Panc1 (cell line): ENCODE measurements around the gene ASPRV1. TPM values are rescaled to one million over a fixed set of nuclear protein-coding genes. Genes with fewer than 3 reads are reported as not detected.

Experiments used
- ATAC-seq: fragments of 200-7000 bp; cut with Tn5 transposase; 2 replicates; pipeline ENCODE4 v1.9.1; 2020; ENCODE audit warnings: mild to moderate bottlenecking, moderate library complexity
- BruUV-seq: library from RNA; stranded (reverse); fragments of 400-500 nt; replicated peaks from 2 replicates; lab custom pipeline; 2021; lab: Mats Ljungman, UMichigan
- CTCF ChIA-PET: fragments of 300-600 bp; sonication (Branson Sonifier 250); formaldehyde crosslinking; loops from one replicate; lab custom pipeline; 2022; ENCODE audit warnings: antibody characterized with exemption; lab: Charles Lee
- POLR2A ChIA-PET: fragments of 300-600 bp; sonication (Branson Sonifier 250); formaldehyde crosslinking; loops from one replicate; lab custom pipeline; 2022; ENCODE audit warnings: antibody characterized with exemption; lab: Charles Lee
- DNase-seq: peaks from one replicate; pipeline ENCODE4 v3.0.0-alpha.2; 2010; ENCODE audit warnings: low read depth, low spot score
- H3K27ac ChIP-seq: 2 replicates; pipeline ENCODE4 v1.5.1; 2011; ENCODE audit warnings: mild to moderate bottlenecking, low read length, inconsistent platforms
- H3K27me3 ChIP-seq: fragments of 200-500 bp; sonication (Bioruptor generic); 2 replicates; pipeline ENCODE4 v1.6.0; 2014; ENCODE audit warnings: low read length, inconsistent platforms; ENCODE audit not compliant: control insufficient read depth, insufficient read depth
- H3K36me3 ChIP-seq: fragments of 200-500 bp; sonication (Bioruptor generic); 2 replicates; pipeline ENCODE4 v1.5.1; 2014; ENCODE audit warnings: inconsistent platforms, mild to moderate bottlenecking, low read length, moderate library complexity; ENCODE audit not compliant: control insufficient read depth, insufficient read depth
- H3K4me1 ChIP-seq: 2 replicates; pipeline ENCODE4 v1.5.1; 2011; ENCODE audit warnings: inconsistent platforms, mild to moderate bottlenecking, low read length, moderate library complexity; ENCODE audit not compliant: control insufficient read depth, insufficient read depth
- H3K4me3 ChIP-seq, 2 experiments: 2 replicates each; pipeline ENCODE4 v1.5.1; 2011 to 2012; ENCODE audit warnings: low read depth in 2 of 2, low read length in 2 of 2, mild to moderate bottlenecking in 2 of 2, inconsistent platforms in 1 of 2, moderate library complexity in 1 of 2
- H3K9me3 ChIP-seq: fragments of 200-500 bp; sonication (Bioruptor generic); 2 replicates; pipeline ENCODE4 v1.5.1; 2014; ENCODE audit warnings: low read depth, mild to moderate bottlenecking, inconsistent platforms, low read length, moderate library complexity; ENCODE audit not compliant: control insufficient read depth, insufficient read depth
- POLR2AphosphoS5 ChIP-seq: IDR thresholded peaks from 2 replicates; pipeline ENCODE4 v1.6.1; 2012; ENCODE audit warnings: mild to moderate bottlenecking, low read depth, low read length, moderate library complexity
- SIN3A ChIP-seq: IDR thresholded peaks from 2 replicates; pipeline ENCODE4 v1.6.1; 2012; ENCODE audit warnings: low read depth, mild to moderate bottlenecking, low read length, moderate library complexity, borderline replicate concordance; ENCODE audit not compliant: insufficient read depth
- TCF7L2 ChIP-seq: IDR thresholded peaks from 2 replicates; pipeline ENCODE4 v1.6.1; 2011; ENCODE audit warnings: mild to moderate bottlenecking, low read depth, low read length, inconsistent platforms
- in situ Hi-C: cut with HindIII; loops from 2 replicates; pipeline ENCODE4 v1.10.0; 2016; ENCODE audit warnings: low sequenced_read_pairs, low pct_unique_long_range_greater_than_20kb
- intact Hi-C: fragments of 100-400 bp; cut with micrococcal nuclease; formaldehyde crosslinking; loops from one replicate; pipeline ENCODE4 v1.10.0; 2022; ENCODE audit not compliant: unreplicated experiment
- total RNA-seq: library from RNA; stranded (reverse); gene quantifications from one replicate; pipeline ENCODE4 v1.2.1, GENCODE V29; 2021; ENCODE audit not compliant: unreplicated experiment
- TF ChIP-seq, protein P1 (sequence below), 2 experiments: IDR thresholded peaks; 2 replicates each; pipeline ENCODE4 v1.6.1; 2011 to 2012; ENCODE audit warnings: low read depth in 2 of 2, control low read depth in 1 of 2, low read length in 1 of 2, mild to moderate bottlenecking in 1 of 2, moderate library complexity in 1 of 2; ENCODE audit not compliant: insufficient read depth in 1 of 2
- TF ChIP-seq, protein P2 (sequence below): fragments of 450-650 bp; IDR thresholded peaks from 2 replicates; pipeline ENCODE4 v1.5.1; 2017; ENCODE audit warnings: mild to moderate bottlenecking

The ASPRV1 gene
- total RNA-seq, 1 experiment from 2014 or later, result 0.21 TPM

- Histone ChIP-seq H3K4me1 (0 out of 2 replicates have a peak, but pooled peaks cover 4% of the 10 kb centered on the region), H3K4me3 (no peak overlapping the region), H3K9me3 (no peaks in the 10 kb centered on the region), H3K27ac (no peak overlapping the region), H3K27me3 (no peaks in the 10 kb centered on the region), H3K36me3 (no peaks in the 10 kb centered on the region)
- ATAC-seq, result no peak
- CTCF ChIA-PET, result interaction anchor here (0.9 kb wide), 1 partner anchor 139 kb away, joined by 4 read pairs; no protein-coding TSS in a partner anchor
- POLR2A ChIA-PET, result interaction anchor here (0.5 to 1.3 kb wide), 2 partner anchors 19 to 202 kb away, joined by 3 to 8 read pairs; partner anchors contain the start of gene MXD1
- in situ Hi-C loops, result no loop called here
- TF ChIP-seq SIN3A, result no peak
- TF ChIP-seq, protein P1, sequence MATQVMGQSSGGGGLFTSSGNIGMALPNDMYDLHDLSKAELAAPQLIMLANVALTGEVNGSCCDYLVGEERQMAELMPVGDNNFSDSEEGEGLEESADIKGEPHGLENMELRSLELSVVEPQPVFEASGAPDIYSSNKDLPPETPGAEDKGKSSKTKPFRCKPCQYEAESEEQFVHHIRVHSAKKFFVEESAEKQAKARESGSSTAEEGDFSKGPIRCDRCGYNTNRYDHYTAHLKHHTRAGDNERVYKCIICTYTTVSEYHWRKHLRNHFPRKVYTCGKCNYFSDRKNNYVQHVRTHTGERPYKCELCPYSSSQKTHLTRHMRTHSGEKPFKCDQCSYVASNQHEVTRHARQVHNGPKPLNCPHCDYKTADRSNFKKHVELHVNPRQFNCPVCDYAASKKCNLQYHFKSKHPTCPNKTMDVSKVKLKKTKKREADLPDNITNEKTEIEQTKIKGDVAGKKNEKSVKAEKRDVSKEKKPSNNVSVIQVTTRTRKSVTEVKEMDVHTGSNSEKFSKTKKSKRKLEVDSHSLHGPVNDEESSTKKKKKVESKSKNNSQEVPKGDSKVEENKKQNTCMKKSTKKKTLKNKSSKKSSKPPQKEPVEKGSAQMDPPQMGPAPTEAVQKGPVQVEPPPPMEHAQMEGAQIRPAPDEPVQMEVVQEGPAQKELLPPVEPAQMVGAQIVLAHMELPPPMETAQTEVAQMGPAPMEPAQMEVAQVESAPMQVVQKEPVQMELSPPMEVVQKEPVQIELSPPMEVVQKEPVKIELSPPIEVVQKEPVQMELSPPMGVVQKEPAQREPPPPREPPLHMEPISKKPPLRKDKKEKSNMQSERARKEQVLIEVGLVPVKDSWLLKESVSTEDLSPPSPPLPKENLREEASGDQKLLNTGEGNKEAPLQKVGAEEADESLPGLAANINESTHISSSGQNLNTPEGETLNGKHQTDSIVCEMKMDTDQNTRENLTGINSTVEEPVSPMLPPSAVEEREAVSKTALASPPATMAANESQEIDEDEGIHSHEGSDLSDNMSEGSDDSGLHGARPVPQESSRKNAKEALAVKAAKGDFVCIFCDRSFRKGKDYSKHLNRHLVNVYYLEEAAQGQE (IDR thresholded peaks at IDR 0.05; ENCODE audit: insufficient read depth in 1 of 2, low read depth in 2 of 2, low read length in 1 of 2), result no peak
- no peak for TF ChIP-seq TCF7L2
- TF ChIP-seq, protein P2, sequence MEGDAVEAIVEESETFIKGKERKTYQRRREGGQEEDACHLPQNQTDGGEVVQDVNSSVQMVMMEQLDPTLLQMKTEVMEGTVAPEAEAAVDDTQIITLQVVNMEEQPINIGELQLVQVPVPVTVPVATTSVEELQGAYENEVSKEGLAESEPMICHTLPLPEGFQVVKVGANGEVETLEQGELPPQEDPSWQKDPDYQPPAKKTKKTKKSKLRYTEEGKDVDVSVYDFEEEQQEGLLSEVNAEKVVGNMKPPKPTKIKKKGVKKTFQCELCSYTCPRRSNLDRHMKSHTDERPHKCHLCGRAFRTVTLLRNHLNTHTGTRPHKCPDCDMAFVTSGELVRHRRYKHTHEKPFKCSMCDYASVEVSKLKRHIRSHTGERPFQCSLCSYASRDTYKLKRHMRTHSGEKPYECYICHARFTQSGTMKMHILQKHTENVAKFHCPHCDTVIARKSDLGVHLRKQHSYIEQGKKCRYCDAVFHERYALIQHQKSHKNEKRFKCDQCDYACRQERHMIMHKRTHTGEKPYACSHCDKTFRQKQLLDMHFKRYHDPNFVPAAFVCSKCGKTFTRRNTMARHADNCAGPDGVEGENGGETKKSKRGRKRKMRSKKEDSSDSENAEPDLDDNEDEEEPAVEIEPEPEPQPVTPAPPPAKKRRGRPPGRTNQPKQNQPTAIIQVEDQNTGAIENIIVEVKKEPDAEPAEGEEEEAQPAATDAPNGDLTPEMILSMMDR, result no peak
- TF ChIP-seq POLR2AphosphoS5, result no peak
- no TSS peak for BruUV-seq
- intact Hi-C loops, result no loop called here
- no peak for DNase-seq
Measured at GRCh38 chr2:69933254-69933828, 28.1 kb downstream of the ASPRV1 start.

GRCh38 chr2:69932596-69932922 lies 28.9 kb downstream of the ASPRV1 start:
- no peak for DNase-seq
- Histone ChIP-seq H3K4me3 (no peak overlapping the region), H3K27me3 (no peaks in the 10 kb centered on the region), H3K36me3 (no peaks in the 10 kb centered on the region), H3K27ac (no peak overlapping the region), H3K4me1 (0 out of 2 replicates have a peak, but pooled peaks cover 4% of the 10 kb centered on the region), H3K9me3 (no peaks in the 10 kb centered on the region)
- TF ChIP-seq TCF7L2 (no peak), SIN3A (no peak), POLR2AphosphoS5 (no peak)
- TF ChIP-seq, protein P1 (IDR thresholded peaks at IDR 0.05; ENCODE audit: insufficient read depth in 1 of 2, low read depth in 2 of 2, low read length in 1 of 2), result no peak
- TF ChIP-seq, protein P2, result no peak
- ChIA-PET CTCF (no interaction called here), POLR2A (interaction anchor here (1.3 kb wide), 1 partner anchor 18 kb away, joined by 3 read pairs; the partner anchor contains the start of gene MXD1)
- in situ Hi-C loops (no loop called here), intact Hi-C loops (no loop called here)
- ATAC-seq, result no peak
- no TSS peak for BruUV-seq
